ENCODE measurements around the gene RAD51B.

The RAD51B gene

GRCh38 chr14:68564191-68564825, 744.7 kb downstream of the RAD51B start:
- TF ChIP-seq, protein P1, sequence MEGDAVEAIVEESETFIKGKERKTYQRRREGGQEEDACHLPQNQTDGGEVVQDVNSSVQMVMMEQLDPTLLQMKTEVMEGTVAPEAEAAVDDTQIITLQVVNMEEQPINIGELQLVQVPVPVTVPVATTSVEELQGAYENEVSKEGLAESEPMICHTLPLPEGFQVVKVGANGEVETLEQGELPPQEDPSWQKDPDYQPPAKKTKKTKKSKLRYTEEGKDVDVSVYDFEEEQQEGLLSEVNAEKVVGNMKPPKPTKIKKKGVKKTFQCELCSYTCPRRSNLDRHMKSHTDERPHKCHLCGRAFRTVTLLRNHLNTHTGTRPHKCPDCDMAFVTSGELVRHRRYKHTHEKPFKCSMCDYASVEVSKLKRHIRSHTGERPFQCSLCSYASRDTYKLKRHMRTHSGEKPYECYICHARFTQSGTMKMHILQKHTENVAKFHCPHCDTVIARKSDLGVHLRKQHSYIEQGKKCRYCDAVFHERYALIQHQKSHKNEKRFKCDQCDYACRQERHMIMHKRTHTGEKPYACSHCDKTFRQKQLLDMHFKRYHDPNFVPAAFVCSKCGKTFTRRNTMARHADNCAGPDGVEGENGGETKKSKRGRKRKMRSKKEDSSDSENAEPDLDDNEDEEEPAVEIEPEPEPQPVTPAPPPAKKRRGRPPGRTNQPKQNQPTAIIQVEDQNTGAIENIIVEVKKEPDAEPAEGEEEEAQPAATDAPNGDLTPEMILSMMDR (IDR thresholded peaks at IDR 0.05; ENCODE audit: insufficient read depth, missing control alignments): no peak
- no peak for FAIRE-seq
- no peak for DNase-seq (ENCODE audit: insufficient read length, low spot score)

GRCh38 chr14:68564826-68565759, 745.5 kb downstream of the RAD51B start:
- DNase-seq (ENCODE audit: insufficient read length, low spot score) (no peak), FAIRE-seq (no peak)
- TF ChIP-seq, protein P1 (IDR thresholded peaks at IDR 0.05; ENCODE audit: insufficient read depth, missing control alignments): no peak

DNA sequence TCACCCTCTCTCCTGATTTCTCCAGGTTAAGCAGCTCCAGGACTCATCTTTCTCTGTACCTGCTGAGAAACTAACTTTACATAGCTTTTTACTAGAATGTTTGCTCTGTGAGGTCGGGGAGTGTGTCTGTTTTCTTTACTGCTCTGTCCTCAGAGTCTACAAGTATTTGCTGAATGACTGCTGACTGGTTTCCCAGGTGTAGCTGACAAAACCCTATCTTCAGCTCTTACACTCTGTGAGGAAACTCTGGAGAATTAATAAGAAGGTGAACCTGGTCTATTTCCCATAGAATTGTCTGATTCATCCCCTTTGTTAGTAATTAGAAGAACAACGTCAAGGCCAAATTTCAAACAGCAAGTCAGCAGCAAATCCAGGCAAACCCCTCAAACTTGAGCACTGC, 746.5 kb downstream of the RAD51B start:
- TF ChIP-seq, protein P1 (IDR thresholded peaks at IDR 0.05; ENCODE audit: insufficient read depth, missing control alignments): no peak
- no peak for FAIRE-seq
- DNase-seq (ENCODE audit: insufficient read length, low spot score): no peak

DNA sequence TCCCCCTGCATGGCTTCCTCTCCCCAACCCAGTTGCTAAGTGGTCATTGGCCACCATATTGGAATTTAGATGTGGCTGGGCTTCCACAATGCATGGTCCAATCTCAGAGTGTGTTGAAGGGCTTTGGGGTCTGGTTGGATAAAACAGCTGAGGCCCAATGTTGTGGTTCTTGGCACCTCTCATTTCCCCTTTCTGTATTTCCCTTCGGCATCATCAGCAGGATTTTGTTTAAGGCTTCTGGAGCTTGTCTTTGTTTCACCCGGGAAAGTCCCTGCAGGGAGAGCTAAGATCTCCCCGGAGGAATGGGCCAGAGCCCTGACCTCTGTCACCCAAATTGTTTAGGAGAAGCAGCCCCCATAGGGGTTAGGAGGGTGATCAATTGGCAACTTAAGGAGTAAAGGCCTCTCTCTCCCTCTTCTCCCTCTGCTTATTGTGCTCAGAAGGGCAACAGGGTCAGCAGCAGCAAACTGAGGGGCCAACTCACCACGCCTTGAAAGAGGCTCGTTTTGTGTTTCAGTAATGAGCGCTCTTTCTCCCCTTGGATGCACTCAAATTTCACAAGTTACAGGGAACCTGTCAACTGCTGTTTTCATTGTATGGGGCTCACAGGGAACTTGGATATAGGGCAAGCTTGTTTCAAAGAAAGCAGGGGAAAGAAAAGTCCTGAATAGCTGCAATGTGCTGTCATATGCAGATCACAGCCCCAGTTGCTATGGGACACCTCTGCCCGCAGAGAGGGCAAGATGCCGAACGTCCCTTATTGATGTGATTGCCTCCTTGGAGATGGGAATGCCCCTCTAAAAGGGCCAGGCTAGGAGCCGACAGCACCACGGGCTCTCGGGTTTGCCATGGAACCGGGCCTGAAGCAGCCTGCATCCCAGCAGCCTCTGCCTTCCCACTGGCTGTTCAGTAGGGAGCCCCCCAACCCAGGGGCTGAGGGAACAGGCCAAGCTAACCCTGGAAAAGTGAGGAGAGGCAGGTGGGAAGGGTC, 749.6 kb downstream of the RAD51B start:
- FAIRE-seq: no peak
- TF ChIP-seq, protein P1 (IDR thresholded peaks at IDR 0.05; ENCODE audit: insufficient read depth, missing control alignments): no peak
- no peak for DNase-seq (ENCODE audit: insufficient read length, low spot score)

DNA sequence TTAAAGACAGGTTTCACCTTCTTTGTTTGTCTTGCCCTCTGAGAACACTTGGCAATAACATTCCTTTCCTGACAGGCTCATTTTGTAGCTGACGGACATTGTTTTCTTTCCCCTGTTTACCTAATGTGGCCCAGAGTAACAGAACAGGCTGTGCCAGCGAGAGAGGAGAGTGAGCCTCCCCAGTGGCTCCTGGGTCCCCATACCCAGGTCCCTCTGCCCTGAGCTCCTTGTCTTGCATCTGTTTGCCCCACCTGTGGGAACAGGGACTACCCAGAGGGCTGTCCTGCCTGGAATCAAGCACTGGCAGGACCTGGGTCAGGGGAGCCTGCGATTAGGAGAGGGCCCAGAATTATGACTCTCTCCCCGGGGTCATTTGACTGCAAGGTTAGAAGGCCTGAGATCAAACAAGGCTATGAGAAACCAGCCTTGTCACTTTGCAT, 750.4 kb downstream of the RAD51B start:
- DNase-seq (ENCODE audit: insufficient read length, low spot score) (no peak), FAIRE-seq (no peak)
- TF ChIP-seq, protein P1 (IDR thresholded peaks at IDR 0.05; ENCODE audit: insufficient read depth, missing control alignments): no peak

DNA sequence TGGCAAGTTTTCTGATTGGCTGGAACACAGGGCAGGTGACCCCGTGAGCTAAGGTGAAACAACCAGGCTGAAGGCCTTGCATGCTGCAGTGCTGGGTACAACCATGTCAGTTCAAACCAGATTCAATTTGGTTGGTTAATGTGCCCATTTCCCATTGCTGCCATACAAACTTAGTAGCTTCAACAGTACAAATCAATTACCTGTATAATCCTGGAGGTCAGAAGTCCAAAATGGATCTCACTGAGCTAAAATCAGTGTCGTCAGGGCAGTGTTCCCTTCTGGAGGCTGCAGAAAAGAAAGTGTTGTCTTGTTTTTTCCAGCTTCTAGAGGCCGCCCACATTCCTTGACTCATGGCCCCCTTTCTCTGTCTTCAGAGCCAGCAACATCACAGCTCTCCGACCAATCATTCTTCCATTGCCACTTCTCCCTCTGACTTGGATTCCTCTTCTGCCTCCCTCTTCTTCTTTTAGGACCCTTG, 751.6 kb downstream of the RAD51B start:
- TF ChIP-seq, protein P1 (IDR thresholded peaks at IDR 0.05; ENCODE audit: insufficient read depth, missing control alignments): no peak
- DNase-seq (ENCODE audit: insufficient read length, low spot score) (no peak), FAIRE-seq (no peak)
